SH-SY5Y (cell line): ENCODE data around the gene MUC15.

Experiments used
- GATA2 ChIP-seq: IDR thresholded peaks from 2 replicates; pipeline ENCODE4 v1.6.1; 2011; ENCODE audit warnings: mild to moderate bottlenecking, low read depth, low read length
- GATA3 ChIP-seq: IDR thresholded peaks from 2 replicates; pipeline ENCODE4 v1.6.1; 2011; ENCODE audit warnings: low read depth, mild to moderate bottlenecking, low read length, moderate library complexity

DNA sequence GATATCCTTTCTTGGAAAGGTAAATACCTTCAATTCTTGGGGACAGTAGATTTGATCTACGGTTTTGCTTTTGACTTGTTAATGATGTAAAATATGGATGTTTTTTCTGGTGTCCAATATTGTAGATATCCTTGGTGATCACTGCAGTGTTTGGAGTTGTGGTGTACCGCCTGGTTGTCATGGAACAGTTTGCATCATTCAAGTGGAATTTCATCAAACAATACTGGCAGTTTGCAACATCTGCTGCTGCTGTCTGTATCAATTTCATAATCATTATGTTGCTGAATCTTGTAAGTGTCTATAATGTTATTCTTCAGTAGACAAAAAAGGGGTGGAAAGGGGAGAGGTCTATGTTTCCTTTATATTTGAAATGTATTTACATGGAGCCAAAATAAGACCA, 27.4 kb upstream of the MUC15 start:
- TF ChIP-seq GATA2 (no peak), GATA3 (no peak)
